ENCODE results near the gene ADGRL3. TPM values are rescaled to one million over a fixed set of nuclear protein-coding genes. Genes with fewer than 3 reads are reported as not detected.

The ADGRL3 gene
- total RNA-seq, 1 donor from 2014 or later, result 31.3 TPM

DNA sequence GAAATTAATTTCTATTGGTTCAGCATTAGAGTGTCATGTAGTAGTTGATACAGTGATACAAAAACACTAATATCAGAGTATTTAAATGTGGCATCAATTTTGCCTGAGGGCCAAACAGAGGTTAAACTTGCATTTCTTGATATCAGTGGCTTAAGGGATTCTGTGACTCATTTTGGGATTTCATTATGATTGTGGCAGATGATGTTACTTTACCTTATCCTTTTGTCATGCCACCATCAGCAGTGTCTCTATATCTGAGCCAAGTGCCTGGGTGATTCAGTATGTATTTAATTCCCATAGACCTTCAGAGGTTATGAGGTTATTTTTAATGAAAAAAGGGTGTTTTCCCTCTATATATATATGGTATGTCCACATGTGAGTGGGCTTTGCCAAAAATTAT is 582.9 kb downstream of the ADGRL3 start:
- H3K27ac ChIP-seq (ENCODE audit: low read depth, low read length), result no peak overlapping the region
- no peaks in the 10 kb centered on the region for H3K27me3 Mint-ChIP-seq (ENCODE audit: low read depth, unreplicated experiment)
- no peaks in the 10 kb centered on the region for H4K20me1 ChIP-seq (ENCODE audit: insufficient read depth, low read length)
- no peaks in the 10 kb centered on the region for H3K36me3 Mint-ChIP-seq (ENCODE audit: low read depth, unreplicated experiment)
- no peak overlapping the region for H3K4me3 Mint-ChIP-seq (ENCODE audit: unreplicated experiment)
- H2AFZ ChIP-seq (ENCODE audit: low read depth, low read length), result no peak overlapping the region
- DNase-seq (ENCODE audit: low read depth), result no peak
- no peaks in the 10 kb centered on the region for H3K27me3 ChIP-seq (ENCODE audit: insufficient read depth, low read length)
- H3K9me3 Mint-ChIP-seq (ENCODE audit: unreplicated experiment), result no peaks in the 10 kb centered on the region
- H3K9ac ChIP-seq (ENCODE audit: low read length), result no peak overlapping the region
- H3K79me2 ChIP-seq (ENCODE audit: insufficient read depth, low read length), result no peaks in the 10 kb centered on the region
- no peak overlapping the region for H3K27ac Mint-ChIP-seq (ENCODE audit: unreplicated experiment)
- no peak for FAIRE-seq
- no peaks in the 10 kb centered on the region for H3K9me3 ChIP-seq (ENCODE audit: insufficient read depth, low read depth, low read length)
- TF ChIP-seq, protein P1, sequence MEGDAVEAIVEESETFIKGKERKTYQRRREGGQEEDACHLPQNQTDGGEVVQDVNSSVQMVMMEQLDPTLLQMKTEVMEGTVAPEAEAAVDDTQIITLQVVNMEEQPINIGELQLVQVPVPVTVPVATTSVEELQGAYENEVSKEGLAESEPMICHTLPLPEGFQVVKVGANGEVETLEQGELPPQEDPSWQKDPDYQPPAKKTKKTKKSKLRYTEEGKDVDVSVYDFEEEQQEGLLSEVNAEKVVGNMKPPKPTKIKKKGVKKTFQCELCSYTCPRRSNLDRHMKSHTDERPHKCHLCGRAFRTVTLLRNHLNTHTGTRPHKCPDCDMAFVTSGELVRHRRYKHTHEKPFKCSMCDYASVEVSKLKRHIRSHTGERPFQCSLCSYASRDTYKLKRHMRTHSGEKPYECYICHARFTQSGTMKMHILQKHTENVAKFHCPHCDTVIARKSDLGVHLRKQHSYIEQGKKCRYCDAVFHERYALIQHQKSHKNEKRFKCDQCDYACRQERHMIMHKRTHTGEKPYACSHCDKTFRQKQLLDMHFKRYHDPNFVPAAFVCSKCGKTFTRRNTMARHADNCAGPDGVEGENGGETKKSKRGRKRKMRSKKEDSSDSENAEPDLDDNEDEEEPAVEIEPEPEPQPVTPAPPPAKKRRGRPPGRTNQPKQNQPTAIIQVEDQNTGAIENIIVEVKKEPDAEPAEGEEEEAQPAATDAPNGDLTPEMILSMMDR (IDR thresholded peaks at IDR 0.05; ENCODE audit: insufficient read depth, low read depth, low read length), result no peak
- TF ChIP-seq EZH2 (IDR thresholded peaks at IDR 0.05; ENCODE audit: insufficient read depth, low read length), result no peak
- no peaks in the 10 kb centered on the region for H3K4me1 ChIP-seq (ENCODE audit: insufficient read depth, low read length)
- H3K4me1 Mint-ChIP-seq (ENCODE audit: low read depth, unreplicated experiment), result peaks cover 2% of the 10 kb centered on the region
- H3K4me3 ChIP-seq (ENCODE audit: insufficient read depth, low read depth, low read length), result no peak overlapping the region
- no peaks in the 10 kb centered on the region for H3K36me3 ChIP-seq (ENCODE audit: insufficient read depth, low read length)
- no peak overlapping the region for H3K4me2 ChIP-seq (ENCODE audit: low read length)

GRCh38 chr4:61785761-61786160 is 585.6 kb downstream of the ADGRL3 start:
- Mint-ChIP-seq H3K27me3 (ENCODE audit: low read depth, unreplicated experiment) (no peaks in the 10 kb centered on the region), H3K4me3 (ENCODE audit: unreplicated experiment) (no peak overlapping the region), H3K4me1 (ENCODE audit: low read depth, unreplicated experiment) (peaks cover 2% of the 10 kb centered on the region), H3K36me3 (ENCODE audit: low read depth, unreplicated experiment) (peaks cover 2% of the 10 kb centered on the region), H3K27ac (ENCODE audit: unreplicated experiment) (no peak overlapping the region), H3K9me3 (ENCODE audit: unreplicated experiment) (peaks cover 3% of the 10 kb centered on the region)
- no peak overlapping the region for H3K4me2 ChIP-seq (ENCODE audit: low read length)
- no peak for TF ChIP-seq EZH2 (IDR thresholded peaks at IDR 0.05; ENCODE audit: insufficient read depth, low read length)
- TF ChIP-seq, protein P1 (IDR thresholded peaks at IDR 0.05; ENCODE audit: insufficient read depth, low read depth, low read length), result no peak
- H3K27ac ChIP-seq (ENCODE audit: low read depth, low read length), result no peak overlapping the region
- no peaks in the 10 kb centered on the region for H3K27me3 ChIP-seq (ENCODE audit: insufficient read depth, low read length)
- no peak for FAIRE-seq
- no peaks in the 10 kb centered on the region for H3K9me3 ChIP-seq (ENCODE audit: insufficient read depth, low read depth, low read length)
- no peak overlapping the region for H2AFZ ChIP-seq (ENCODE audit: low read depth, low read length)
- H3K4me1 ChIP-seq (ENCODE audit: insufficient read depth, low read length), result no peaks in the 10 kb centered on the region
- no peaks in the 10 kb centered on the region for H4K20me1 ChIP-seq (ENCODE audit: insufficient read depth, low read length)
- no peak for DNase-seq (ENCODE audit: low read depth)
- H3K79me2 ChIP-seq (ENCODE audit: insufficient read depth, low read length), result no peaks in the 10 kb centered on the region
- no peak overlapping the region for H3K9ac ChIP-seq (ENCODE audit: low read length)
- no peak overlapping the region for H3K4me3 ChIP-seq (ENCODE audit: insufficient read depth, low read depth, low read length)
- no peaks in the 10 kb centered on the region for H3K36me3 ChIP-seq (ENCODE audit: insufficient read depth, low read length)

DNA sequence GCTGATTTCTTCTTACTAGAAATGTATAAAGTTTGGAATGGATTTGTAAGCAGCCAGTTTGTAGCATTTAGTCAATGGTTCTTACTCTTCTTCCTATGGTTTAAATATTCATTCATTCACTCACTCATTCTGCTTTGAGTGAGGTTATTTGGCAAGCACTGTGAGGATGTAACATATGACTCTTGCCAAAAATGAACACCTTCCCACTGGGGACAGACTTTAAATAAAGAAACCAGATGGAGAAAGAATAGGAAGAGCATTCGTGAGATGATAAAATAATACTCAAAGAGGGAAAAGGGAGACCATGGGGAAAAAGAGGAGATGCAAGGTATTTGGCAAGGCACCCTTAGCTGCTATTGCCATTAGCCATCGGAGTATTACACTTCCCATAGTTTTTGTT is 586.1 kb downstream of the ADGRL3 start:
- TF ChIP-seq EZH2 (IDR thresholded peaks at IDR 0.05; ENCODE audit: insufficient read depth, low read length), result no peak
- TF ChIP-seq, protein P1 (IDR thresholded peaks at IDR 0.05; ENCODE audit: insufficient read depth, low read depth, low read length), result no peak
- H3K36me3 Mint-ChIP-seq (ENCODE audit: low read depth, unreplicated experiment), result peaks cover 7% of the 10 kb centered on the region
- H3K4me1 Mint-ChIP-seq (ENCODE audit: low read depth, unreplicated experiment), result peaks cover 2% of the 10 kb centered on the region
- no peak overlapping the region for H3K4me3 Mint-ChIP-seq (ENCODE audit: unreplicated experiment)
- DNase-seq (ENCODE audit: low read depth), result no peak
- Histone ChIP-seq H3K27me3 (ENCODE audit: insufficient read depth, low read length) (no peaks in the 10 kb centered on the region), H2AFZ (ENCODE audit: low read depth, low read length) (no peak overlapping the region), H3K4me1 (ENCODE audit: insufficient read depth, low read length) (no peaks in the 10 kb centered on the region), H3K4me3 (ENCODE audit: insufficient read depth, low read depth, low read length) (no peak overlapping the region), H3K4me2 (ENCODE audit: low read length) (no peak overlapping the region), H3K27ac (ENCODE audit: low read depth, low read length) (no peak overlapping the region), H4K20me1 (ENCODE audit: insufficient read depth, low read length) (no peaks in the 10 kb centered on the region), H3K9me3 (ENCODE audit: insufficient read depth, low read depth, low read length) (no peaks in the 10 kb centered on the region), H3K9ac (ENCODE audit: low read length) (no peak overlapping the region), H3K79me2 (ENCODE audit: insufficient read depth, low read length) (no peaks in the 10 kb centered on the region), H3K36me3 (ENCODE audit: insufficient read depth, low read length) (no peaks in the 10 kb centered on the region)
- H3K27ac Mint-ChIP-seq (ENCODE audit: unreplicated experiment), result no peak overlapping the region
- peaks cover 7% of the 10 kb centered on the region for H3K9me3 Mint-ChIP-seq (ENCODE audit: unreplicated experiment)
- no peak for FAIRE-seq
- H3K27me3 Mint-ChIP-seq (ENCODE audit: low read depth, unreplicated experiment), result no peaks in the 10 kb centered on the region
